Endothelial cell of umbilical vein (primary cell): ENCODE data around the gene RASA1. TPM values are rescaled to one million over a fixed set of nuclear protein-coding genes. Genes with fewer than 3 reads are reported as not detected.

Experiments
- BruUV-seq: library from RNA; stranded (reverse); fragments of 400-500 nt; replicated peaks from 2 replicates; lab custom pipeline; 2021; lab: Mats Ljungman, UMichigan
- CTCF ChIA-PET: fragments of 300-600, 350-600 bp; sonication (Branson Sonifier 250); formaldehyde crosslinking; loops from one replicate; lab custom pipeline; 2021; ENCODE audit warnings: antibody characterized with exemption, inconsistent platforms; lab: Charles Lee
- POLR2A ChIA-PET: fragments of 300-600, 350-600 bp; sonication (Branson Sonifier 250); formaldehyde crosslinking; loops from one replicate; lab custom pipeline; 2021; ENCODE audit warnings: antibody characterized with exemption, inconsistent platforms; lab: Charles Lee
- DNase-seq: peaks from one replicate; pipeline ENCODE4 v3.0.0-alpha.2; 2011; ENCODE audit warnings: low read depth, low spot score
- FAIRE-seq: peaks from 2 replicates; lab custom pipeline; 2011; peaks lifted over from hg19 to GRCh38; lab: Jason Lieb, UNC
- H2AFZ ChIP-seq: 2 replicates; pipeline ENCODE4 v1.6.0; 2012; ENCODE audit warnings: low read depth, low read length, control low read depth, inconsistent platforms
- H3K27ac ChIP-seq: 2 replicates; pipeline ENCODE4 v1.5.1; 2011; ENCODE audit warnings: low read depth, mild to moderate bottlenecking, control low read depth, low read length, moderate library complexity; ENCODE audit not compliant: insufficient read depth
- H3K27me3 ChIP-seq, 2 experiments: 2 replicates each; pipeline versions ENCODE4 v1.6.0 to v1.6.1; 2011; ENCODE audit warnings: low read length in 2 of 2, mixed read lengths in 1 of 2; ENCODE audit not compliant: control insufficient read depth in 2 of 2, insufficient read depth in 2 of 2
- H3K36me3 ChIP-seq, 2 experiments: 2 replicates in 1 of 2; 3 replicates in 1 of 2; pipeline ENCODE4 v1.5.1; 2011; ENCODE audit warnings: low read length in 2 of 2, mild to moderate bottlenecking in 1 of 2, moderate library complexity in 1 of 2; ENCODE audit not compliant: control insufficient read depth in 2 of 2, insufficient read depth in 2 of 2; ENCODE audit errors: extremely low read depth in 1 of 2
- H3K4me1 ChIP-seq: 3 replicates; pipeline ENCODE4 v1.5.1; 2011; ENCODE audit warnings: mild to moderate bottlenecking, low read length; ENCODE audit not compliant: control insufficient read depth, insufficient read depth; ENCODE audit errors: extremely low read depth
- H3K4me2 ChIP-seq: 2 replicates; pipeline ENCODE4 v1.6.1; 2011; ENCODE audit warnings: low read length, control low read depth, mixed read lengths; ENCODE audit not compliant: insufficient read depth
- H3K4me3 ChIP-seq, 3 experiments: fragments of 200-600 bp in 1 of 3; sonication (generic), shearing (Covaris generic) in 1 of 3; replicated peaks in 1 of 3; 2 replicates each; pipeline ENCODE4 v1.5.1; 2011 to 2016; ENCODE audit warnings: control low read depth in 3 of 3, low read length in 3 of 3, mild to moderate bottlenecking in 2 of 3, inconsistent platforms in 1 of 3, low read depth in 1 of 3, moderate library complexity in 1 of 3; ENCODE audit not compliant: insufficient read depth in 1 of 3
- H3K79me2 ChIP-seq: 2 replicates; pipeline ENCODE4 v1.6.0; 2012; ENCODE audit warnings: low read length, inconsistent platforms; ENCODE audit not compliant: control insufficient read depth, insufficient read depth
- H3K9ac ChIP-seq: replicated peaks from 2 replicates; pipeline ENCODE3; 2011; ENCODE audit warnings: low read length, control low read depth; ENCODE audit not compliant: insufficient read depth; ENCODE audit errors: extremely low read depth
- H3K9me1 ChIP-seq: replicated peaks from 3 replicates; pipeline ENCODE4 v1.6.0; 2011; ENCODE audit warnings: mild to moderate bottlenecking, low read length; ENCODE audit not compliant: control insufficient read depth, insufficient read depth; ENCODE audit errors: extremely low read depth
- H3K9me3 ChIP-seq: replicated peaks from 2 replicates; pipeline ENCODE4 v1.5.1; 2012; ENCODE audit warnings: low read length, inconsistent platforms; ENCODE audit not compliant: control insufficient read depth, insufficient read depth
- H4K20me1 ChIP-seq: replicated peaks from 2 replicates; pipeline ENCODE3; 2011; ENCODE audit warnings: mild to moderate bottlenecking, low read length; ENCODE audit not compliant: control insufficient read depth, insufficient read depth; ENCODE audit errors: extremely low read depth
- CTCF ChIP-seq, 2 donors: IDR thresholded peaks; 1 replicate in 1 of 2; 2 replicates in 1 of 2; pipeline ENCODE4 v1.5.1; 2011; ENCODE audit warnings: low read length in 2 of 2, mild to moderate bottlenecking in 2 of 2, moderate library complexity in 2 of 2, control low read depth in 1 of 2, inconsistent platforms in 1 of 2, low read depth in 1 of 2; ENCODE audit not compliant: insufficient read depth in 1 of 2; ENCODE audit errors: extremely low read depth in 1 of 2
- EZH2 ChIP-seq: IDR thresholded peaks from 2 replicates; pipeline ENCODE4 v1.6.1; 2012; ENCODE audit warnings: borderline replicate concordance, low read depth, mild to moderate bottlenecking, moderate library complexity, low read length, inconsistent platforms; ENCODE audit not compliant: severe bottlenecking
- FOS ChIP-seq: IDR thresholded peaks from 2 replicates; pipeline ENCODE4 v1.6.1; 2011; ENCODE audit warnings: mild to moderate bottlenecking, low read length, moderate library complexity, borderline replicate concordance; ENCODE audit not compliant: insufficient read depth
- GATA2 ChIP-seq: IDR thresholded peaks from 2 replicates; pipeline ENCODE4 v1.7.0; 2011; ENCODE audit warnings: low read depth, mild to moderate bottlenecking, moderate library complexity, mixed read lengths, low read length; ENCODE audit not compliant: insufficient read length, insufficient read depth
- JUN ChIP-seq: IDR thresholded peaks from 2 replicates; pipeline ENCODE4 v1.6.1; 2011; ENCODE audit warnings: borderline replicate concordance, low read depth; ENCODE audit not compliant: insufficient read length, insufficient read depth
- MAX ChIP-seq: IDR thresholded peaks from 2 replicates; pipeline ENCODE4 v1.6.1; 2011; ENCODE audit not compliant: insufficient read depth, insufficient read length
- MYC ChIP-seq: IDR thresholded peaks from one replicate; pipeline ENCODE4 v1.6.1; 2011; ENCODE audit warnings: mild to moderate bottlenecking, low read depth, low read length
- POLR2A ChIP-seq: IDR thresholded peaks from 2 replicates; pipeline ENCODE4 v1.6.1; 2012; ENCODE audit warnings: low read depth, mild to moderate bottlenecking, control low read depth, low read length
- POLR2AphosphoS5 ChIP-seq: IDR thresholded peaks from 2 replicates; pipeline ENCODE4 v1.6.1; 2012; ENCODE audit warnings: low read depth, mild to moderate bottlenecking, control low read depth, low read length, moderate library complexity; ENCODE audit not compliant: insufficient read depth
- dilution Hi-C: fragments of 300-500 bp; cut with MboI; formaldehyde crosslinking; loops from one replicate; pipeline ENCODE4 v1.15.0; 2019; ENCODE audit warnings: low sequenced_read_pairs; ENCODE audit not compliant: extremely low pct_ligation_motif_present
- intact Hi-C: fragments of 100-400 bp; cut with micrococcal nuclease; formaldehyde crosslinking; loops from one replicate; pipeline ENCODE4 v1.10.0; 2022
- polyA plus RNA-seq, 4 experiments: library from polyadenylated mRNA; depleted of rRNA in 3 of 4; stranded (reverse) in 3 of 4; unstranded in 1 of 4; fragments of >200 nt; gene quantifications; 2 replicates each; pipeline versions ENCODE4 v1.2.1 to v1.2.3, GENCODE V29; 2011 to 2012; ENCODE audit warnings: missing spikeins in 1 of 4
- total RNA-seq: library from RNA; stranded (reverse); gene quantifications from 2 replicates; pipeline ENCODE4 v1.2.3, GENCODE V29; 2021

RASA1 gene
- total and polyA plus RNA-seq, 2 donors (not counting 3 experiments of a cell fraction or from before 2014, with no cell fraction given), result 23.1 to 42.0 TPM

GRCh38 chr5:87268126-87268969 lies 665 bp downstream of the RASA1 start:
- dilution Hi-C loops, result no loop called here
- no peaks in the 10 kb centered on the region for H3K36me3 ChIP-seq
- BruUV-seq, result no TSS peak
- peaks cover 13% of the 10 kb centered on the region for H3K4me1 ChIP-seq
- no peaks in the 10 kb centered on the region for H4K20me1 ChIP-seq
- CTCF ChIA-PET, result interaction anchor here (0.6 to 3.0 kb wide), 11 partner anchors 12 to 198 kb away, joined by 3 to 36 read pairs (median 4); no protein-coding TSS in a partner anchor
- H3K79me2 ChIP-seq, result peaks cover 52% of the 10 kb centered on the region
- peak overlapping the region; percentile 60 for H3K27ac ChIP-seq
- no peaks in the 10 kb centered on the region for H3K9me3 ChIP-seq
- POLR2A ChIA-PET, result interaction anchor here (0.5 to 1.6 kb wide), 8 partner anchors 23 to 147 kb away, joined by 3 to 8 read pairs (median 4); no protein-coding TSS in a partner anchor
- no peaks in the 10 kb centered on the region for H3K27me3 ChIP-seq
- FAIRE-seq (no peak), DNase-seq (peak; percentile 77)
- no peak for TF ChIP-seq POLR2A
- no peak for TF ChIP-seq CTCF (IDR thresholded peaks at IDR 0.05; ENCODE audit: extremely low read depth in 1 of 2, insufficient read depth in 1 of 2, low read depth in 1 of 2, low read length in 2 of 2)
- TF ChIP-seq GATA2, result no peak
- TF ChIP-seq JUN, result no peak
- no peak for TF ChIP-seq POLR2AphosphoS5
- no peak for TF ChIP-seq MAX
- no peak for TF ChIP-seq FOS
- no peak for TF ChIP-seq EZH2
- TF ChIP-seq MYC, result no peak
- peak overlapping the region; percentile 89 to 92 (median 92) for H3K4me3 ChIP-seq
- peak overlapping the region; percentile 77 for H3K9ac ChIP-seq
- H3K4me2 ChIP-seq, result peak overlapping the region; percentile 93
- H3K9me1 ChIP-seq, result no peaks in the 10 kb centered on the region
- intact Hi-C loops, result loop anchor here (1.0 kb wide), 3 partner anchors 23 to 198 kb away; no protein-coding TSS in a partner anchor
- peak overlapping the region; percentile 86 for H2AFZ ChIP-seq
